ENCODE measurements around the gene EDEM3. TPM values are rescaled to one million over a fixed set of nuclear protein-coding genes. Genes with fewer than 3 reads are reported as not detected.

The EDEM3 gene
- total and polyA plus RNA-seq, 2 of the 8 experiments (the other 6 are each of a cell fraction or from before 2014, with no cell fraction given), result 1.6 to 14.0 TPM

- TF ChIP-seq CHD7 (IDR thresholded peaks at IDR 0.05; ENCODE audit: insufficient replicate concordance, low read length), result no peak
- no peak for TF ChIP-seq TBP (IDR thresholded peaks at IDR 0.05; ENCODE audit: low read depth, low read length)
- no peak for TF ChIP-seq SAP30 (IDR thresholded peaks at IDR 0.05; ENCODE audit: insufficient read depth, insufficient replicate concordance, low read length)
- TF ChIP-seq ATF2 (IDR thresholded peaks at IDR 0.05; ENCODE audit: low read length), result no peak
- TF ChIP-seq MAX (IDR thresholded peaks at IDR 0.05), result no peak
- no peak for TF ChIP-seq ASH2L (IDR thresholded peaks at IDR 0.05; ENCODE audit: low read length)
- no peak for TF ChIP-seq SP1 (IDR thresholded peaks at IDR 0.05; ENCODE audit: low read depth, low read length)
- no peak for TF ChIP-seq SP2 (IDR thresholded peaks at IDR 0.05; ENCODE audit: low read length)
- no peak for TF ChIP-seq CHD2 (IDR thresholded peaks at IDR 0.05; ENCODE audit: low read length)
- TF ChIP-seq KDM1A (IDR thresholded peaks at IDR 0.05; ENCODE audit: borderline replicate concordance, low read length), result no peak
- TF ChIP-seq JUN (IDR thresholded peaks at IDR 0.05; ENCODE audit: low read depth, low read length), result no peak
Measured at GRCh38 chr1:184753117-184753516, 1.5 kb downstream of the EDEM3 start (continued).

Measured in H1 (cell line).